ENCODE results near the gene WIZ. TPM values are rescaled to one million over a fixed set of nuclear protein-coding genes. Genes with fewer than 3 reads are reported as not detected.

The WIZ gene
- total and polyA plus RNA-seq, 2 of the 8 experiments (the other 6 are each of a cell fraction or from before 2014, with no cell fraction given): 12.5 to 33.2 TPM

DNA sequence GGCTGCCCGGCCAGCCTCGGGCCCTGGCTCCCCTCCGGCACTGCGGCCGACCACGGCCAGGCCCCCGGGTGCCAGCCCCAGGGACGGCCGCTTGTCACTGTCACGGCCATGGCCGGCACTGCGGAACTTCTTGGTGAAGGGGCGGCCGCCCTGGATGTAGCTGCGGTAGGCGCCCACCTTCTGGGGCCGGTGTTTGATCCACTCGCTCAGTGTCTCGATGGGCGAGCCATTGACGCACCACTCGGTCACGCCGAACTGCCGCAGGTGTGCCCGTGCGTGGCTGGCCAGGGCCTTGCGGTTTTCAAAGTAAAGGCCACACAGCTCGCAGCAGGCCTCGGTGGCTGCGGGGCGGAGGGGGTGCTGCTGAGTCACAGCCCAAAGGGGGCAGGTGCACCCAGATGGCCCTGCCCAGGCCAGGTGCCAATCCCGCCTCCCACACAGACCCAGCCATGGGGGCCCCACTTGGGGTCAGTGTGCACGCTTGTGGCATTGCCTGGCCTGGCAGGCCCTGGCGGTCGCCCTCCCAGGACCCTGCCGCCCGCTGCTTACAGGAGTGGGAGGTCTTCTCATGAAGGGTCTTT is 25.0 kb downstream of the WIZ start:
- WGBS, 2 experiments (ENCODE audit: extremely low coverage in 1 of 2, insufficient coverage in 1 of 2, insufficient read length in 1 of 2, insufficient replicate concordance in 2 of 2, low coverage in 1 of 2, low lambda C conversion rate in 2 of 2, missing lambda C conversion rate in 1 of 2): 95% methylated on average over 37 of the region's 38 CpGs; no CpG with 5 or more reads in 1 of the 2 experiments

More for the DNA sequence above, 25.0 kb downstream of the WIZ start:
- Histone ChIP-seq H3K27me3 (replicated peaks in 1 of 4; ENCODE audit: control insufficient read depth in 3 of 4, extremely low read depth in 1 of 4, insufficient read depth in 3 of 4, low read length in 3 of 4) (no peaks in the 10 kb centered on the region), H4K20me1 (replicated peaks in 1 of 2; ENCODE audit: control insufficient read depth in 1 of 2, insufficient read depth in 2 of 2, low read length in 2 of 2) (peaks cover 4 to 8% of the 10 kb centered on the region in 2 experiments), H2BK5ac (ENCODE audit: low read depth, low read length) (no peak overlapping the region), H3K36me3 (ENCODE audit: control insufficient read depth in 2 of 4, insufficient read depth in 4 of 4, low read length in 3 of 4) (peaks cover 2 to 44% (median 21%) of the 10 kb centered on the region in 4 experiments; a peak in 6 of 8 replicates), H3K9ac (replicated peaks in 1 of 4; ENCODE audit: extremely low read depth in 1 of 4, low read depth in 3 of 4, low read length in 3 of 4) (no peak overlapping the region), H3K79me2 (ENCODE audit: control insufficient read depth in 1 of 2, insufficient read depth in 2 of 2, low read length in 2 of 2) (peaks cover 0 to 5% of the 10 kb centered on the region in 2 experiments; a peak in 1 of 4 replicates), H2BK12ac (ENCODE audit: low read depth, low read length) (no peak overlapping the region), H3K4me3 (ENCODE audit: extremely low read depth in 1 of 4, insufficient read depth in 2 of 4, low read depth in 3 of 4, low read length in 4 of 4) (no peak overlapping the region), H3K4me2 (ENCODE audit: insufficient read depth in 1 of 2, low read depth in 2 of 2, low read length in 2 of 2) (no peak overlapping the region), H3K4me1 (replicated peaks in 1 of 4; ENCODE audit: control insufficient read depth in 3 of 4, insufficient read depth in 4 of 4, low read length in 3 of 4) (no peaks in the 10 kb centered on the region), H3K79me1 (ENCODE audit: low read depth, low read length) (peaks cover 6% of the 10 kb centered on the region; the same call in 1 of the 2 replicates), H3K56ac (replicated peaks; ENCODE audit: insufficient read length, low read depth, low read length) (no peak overlapping the region), H3K14ac (ENCODE audit: insufficient read length) (no peak overlapping the region), H2BK15ac (ENCODE audit: low read length) (no peak overlapping the region), H3K4ac (replicated peaks; ENCODE audit: insufficient read length, low read depth, low read length) (no peak overlapping the region), H3K27ac (ENCODE audit: low read depth, low read length) (no peak overlapping the region), H3K9me3 (ENCODE audit: insufficient read depth in 2 of 2, low read depth in 1 of 2, low read length in 1 of 2) (peaks cover 3 to 4% of the 10 kb centered on the region in 2 experiments; a peak in 1 of 4 replicates), H4K91ac (replicated peaks; ENCODE audit: insufficient read length, low read length) (no peak overlapping the region), H2BK20ac (ENCODE audit: low read length) (no peak overlapping the region), H4K5ac (ENCODE audit: insufficient read length, low read depth, low read length) (no peak overlapping the region), H3K23me2 (ENCODE audit: low read depth, low read length) (no peaks in the 10 kb centered on the region), H2AK5ac (ENCODE audit: low read depth, low read length) (no peak overlapping the region), H3K18ac (ENCODE audit: extremely low read depth, low read length) (no peak overlapping the region), H3K23ac (ENCODE audit: insufficient read length) (no peak overlapping the region), H2AFZ (ENCODE audit: low read length) (no peak overlapping the region), H4K8ac (ENCODE audit: extremely low read depth, insufficient read depth, low read length) (no peak overlapping the region), H2BK120ac (replicated peaks; ENCODE audit: low read depth, low read length) (no peak overlapping the region)
- ChIA-PET CTCF (ENCODE audit: partially characterized antibody) (no interaction called here), POLR2A (ENCODE audit: partially characterized antibody) (no interaction called here)
- FAIRE-seq (no peak), DNase-seq (ENCODE audit: low read depth in 1 of 2, low spot score in 2 of 2) (no peak)
- TF ChIP-seq RBBP5 (IDR thresholded peaks at IDR 0.05; ENCODE audit: borderline replicate concordance, low read depth, low read length) (no peak), CBX5 (IDR thresholded peaks at IDR 0.05; ENCODE audit: low read depth, low read length) (no peak), HDAC2 (IDR thresholded peaks at IDR 0.05; ENCODE audit: borderline replicate concordance in 1 of 2, low read depth in 2 of 2, low read length in 2 of 2) (no peak), CHD1 (IDR thresholded peaks at IDR 0.05; ENCODE audit: low read depth, low read length) (no peak), SP2 (IDR thresholded peaks at IDR 0.05; ENCODE audit: low read length) (no peak), YY1 (IDR thresholded peaks at IDR 0.05; ENCODE audit: low read depth, low read length) (no peak), GTF2F1 (IDR thresholded peaks at IDR 0.05; ENCODE audit: borderline replicate concordance, low read depth, low read length) (no peak), BRCA1 (IDR thresholded peaks at IDR 0.05; ENCODE audit: low read depth, low read length) (no peak), POLR2A (IDR thresholded peaks at IDR 0.05; ENCODE audit: control extremely low read depth in 1 of 2, low read depth in 2 of 2, low read length in 2 of 2) (no peak)
- TF ChIP-seq, protein P1, sequence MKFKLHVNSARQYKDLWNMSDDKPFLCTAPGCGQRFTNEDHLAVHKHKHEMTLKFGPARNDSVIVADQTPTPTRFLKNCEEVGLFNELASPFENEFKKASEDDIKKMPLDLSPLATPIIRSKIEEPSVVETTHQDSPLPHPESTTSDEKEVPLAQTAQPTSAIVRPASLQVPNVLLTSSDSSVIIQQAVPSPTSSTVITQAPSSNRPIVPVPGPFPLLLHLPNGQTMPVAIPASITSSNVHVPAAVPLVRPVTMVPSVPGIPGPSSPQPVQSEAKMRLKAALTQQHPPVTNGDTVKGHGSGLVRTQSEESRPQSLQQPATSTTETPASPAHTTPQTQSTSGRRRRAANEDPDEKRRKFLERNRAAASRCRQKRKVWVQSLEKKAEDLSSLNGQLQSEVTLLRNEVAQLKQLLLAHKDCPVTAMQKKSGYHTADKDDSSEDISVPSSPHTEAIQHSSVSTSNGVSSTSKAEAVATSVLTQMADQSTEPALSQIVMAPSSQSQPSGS (IDR thresholded peaks at IDR 0.05; ENCODE audit: low read length): no peak

Data from H1 (cell line).